Hepatocyte (in vitro differentiated cells): Measurements from ENCODE around the gene POU2F1.

Experiments
- CTCF ChIP-seq: fragments of 200-600 bp; sonication (generic); IDR thresholded peaks from 2 replicates; pipeline ENCODE4 v1.5.1; 2016; ENCODE audit warnings: antibody characterized with exemption, mild to moderate bottlenecking; ENCODE audit not compliant: poor library complexity
- EZH2 ChIP-seq: fragments of 200-600 bp; sonication (generic); IDR thresholded peaks from 2 replicates; pipeline ENCODE4 v1.6.1; 2016; ENCODE audit warnings: antibody characterized with exemption, mild to moderate bottlenecking, borderline replicate concordance
- EZH2phosphoT487 ChIP-seq: fragments of 200-600 bp; sonication (generic); IDR thresholded peaks from one replicate; pipeline ENCODE4 v1.6.1; 2018; ENCODE audit warnings: antibody characterized with exemption, mild to moderate bottlenecking, low read depth, moderate library complexity; ENCODE audit not compliant: unreplicated experiment, severe bottlenecking

- TF ChIP-seq CTCF (no peak), EZH2phosphoT487 (no peak), EZH2 (no peak)
Observed at GRCh38 chr1:167428395-167428794, 207.7 kb downstream of the POU2F1 start.
